HG02973 (cell line): ENCODE results near the gene CLASRP.
A peak's percentile ranks its signal among the peaks of the same experiment; 100 is the strongest.

Experiments
- ATAC-seq: cut with Tn5 transposase; IDR thresholded peaks from one replicate; pipeline ENCODE4 v1.9.1; 2021; ENCODE audit warnings: moderate library complexity; ENCODE audit not compliant: unreplicated experiment

CLASRP gene

GRCh38 chr19:45058622-45059159 is 19.8 kb downstream of the CLASRP start:
- no peak for ATAC-seq

DNA sequence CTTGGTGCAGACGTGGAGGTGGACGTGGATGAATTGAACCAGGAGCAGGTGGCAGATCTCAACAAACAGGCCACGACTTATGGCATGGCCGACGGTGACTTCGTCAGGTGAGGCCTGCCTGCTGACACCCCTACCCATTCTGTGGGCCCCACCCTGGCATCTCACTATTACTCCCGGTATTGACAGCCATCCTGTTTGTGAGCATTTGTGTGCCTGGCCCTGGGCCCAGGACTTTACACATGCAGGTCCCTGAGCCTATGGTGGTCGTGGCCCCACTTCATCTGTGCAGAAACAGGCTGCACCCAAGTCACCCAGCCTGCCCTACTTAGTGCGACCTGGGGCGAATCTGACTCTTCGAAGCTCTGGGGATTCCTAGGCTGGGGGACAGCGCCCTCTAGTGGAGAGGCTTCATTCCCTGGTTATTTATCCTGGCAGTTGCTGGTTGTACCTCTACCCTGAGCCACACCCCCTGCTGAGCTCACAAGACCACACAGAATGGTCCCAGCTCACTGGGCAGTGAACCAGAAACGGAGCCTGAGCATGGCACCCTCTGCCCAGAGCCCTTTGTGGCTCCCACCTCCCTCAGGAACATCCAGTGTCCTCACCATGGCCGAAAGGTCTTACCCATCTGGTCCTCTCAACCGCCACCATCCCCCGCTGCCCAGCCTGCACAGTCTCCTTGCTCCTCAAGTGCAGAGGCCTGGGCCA is 20.6 kb downstream of the CLASRP start:
- ATAC-seq, result peak; percentile 38

DNA sequence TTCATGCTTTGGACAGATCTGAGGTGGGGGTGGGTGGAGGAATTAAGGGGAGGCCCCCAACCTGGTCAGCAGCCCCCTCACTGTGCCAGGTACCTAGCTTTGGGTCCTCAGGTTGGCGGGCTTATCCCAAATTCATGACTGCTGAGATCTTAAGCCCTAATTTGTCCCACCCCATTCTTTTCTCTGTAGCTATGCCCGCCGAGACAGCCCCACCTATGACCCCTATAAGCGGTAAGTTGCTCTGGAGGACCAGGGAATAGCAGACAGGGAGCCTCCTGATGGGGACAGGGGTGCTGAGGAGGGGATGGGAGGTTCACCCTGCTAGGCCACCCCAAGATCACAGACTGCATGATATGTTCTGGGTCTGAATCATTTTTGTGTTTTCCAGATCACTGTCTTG is 23.1 kb downstream of the CLASRP start:
- no peak for ATAC-seq

DNA sequence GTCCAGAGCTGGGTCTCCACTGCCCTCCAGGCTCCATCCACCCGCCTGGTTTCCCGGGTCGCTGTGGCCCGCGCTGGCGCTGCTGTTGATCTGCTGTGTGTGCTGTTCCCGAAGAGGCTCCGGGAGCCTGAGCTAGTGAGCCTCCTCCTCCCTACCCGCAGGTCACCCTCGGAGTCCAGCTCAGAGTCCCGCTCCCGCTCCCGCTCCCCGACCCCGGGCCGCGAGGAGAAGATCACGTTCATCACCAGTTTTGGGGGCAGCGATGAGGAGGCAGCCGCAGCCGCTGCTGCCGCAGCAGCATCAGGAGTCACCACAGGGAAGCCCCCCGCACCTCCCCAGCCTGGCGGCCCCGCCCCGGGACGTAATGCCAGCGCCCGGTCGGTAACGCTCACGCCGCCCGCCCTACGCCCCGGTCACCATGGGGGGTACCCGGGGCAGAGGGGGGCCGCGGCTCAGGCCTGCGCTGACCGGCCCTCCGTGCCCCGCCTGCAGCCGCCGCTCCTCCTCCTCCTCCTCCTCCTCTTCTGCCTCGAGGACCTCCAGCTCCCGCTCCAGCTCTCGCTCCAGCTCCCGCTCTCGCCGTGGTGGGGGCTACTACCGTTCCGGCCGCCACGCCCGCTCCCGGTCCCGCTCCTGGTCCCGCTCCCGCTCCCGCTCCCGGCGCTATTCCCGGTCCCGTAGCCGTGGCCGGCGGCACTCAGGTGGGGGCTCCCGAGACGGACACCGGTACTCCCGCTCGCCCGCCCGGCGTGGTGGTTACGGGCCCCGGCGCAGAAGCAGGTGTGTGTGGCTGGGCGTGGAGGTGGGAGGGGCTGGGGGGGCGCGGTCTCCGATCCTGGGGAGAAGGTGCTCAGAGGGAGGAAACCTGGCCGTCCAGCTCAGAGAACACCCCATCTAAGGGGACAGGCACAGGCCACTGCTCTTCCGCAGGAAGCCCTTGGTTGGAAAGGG is 25.3 kb downstream of the CLASRP start:
- no peak for ATAC-seq

GRCh38 chr19:45066921-45067661 is 28.2 kb downstream of the CLASRP start:
- ATAC-seq, result no peak

DNA sequence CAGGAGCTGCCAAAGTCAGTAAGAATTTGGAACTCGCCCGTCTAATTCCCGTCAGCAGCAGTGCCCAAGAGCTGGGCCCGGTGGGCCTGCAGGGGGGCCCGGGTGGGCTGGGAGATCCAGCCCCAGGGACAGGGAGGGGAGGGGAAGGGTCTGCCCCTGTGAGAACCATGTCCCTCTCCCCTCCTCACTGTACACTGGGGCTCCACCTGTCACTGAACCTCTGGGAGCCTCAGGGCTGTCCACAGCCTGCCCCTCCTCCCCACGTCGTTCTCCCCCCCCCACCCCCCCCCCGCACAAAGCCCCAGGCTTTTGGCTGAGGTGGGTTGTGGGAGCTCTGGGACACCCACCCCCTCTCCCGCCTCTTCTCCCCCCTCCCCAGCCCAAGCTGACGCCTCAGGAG is 29.2 kb downstream of the CLASRP start:
- ATAC-seq, result no peak

DNA sequence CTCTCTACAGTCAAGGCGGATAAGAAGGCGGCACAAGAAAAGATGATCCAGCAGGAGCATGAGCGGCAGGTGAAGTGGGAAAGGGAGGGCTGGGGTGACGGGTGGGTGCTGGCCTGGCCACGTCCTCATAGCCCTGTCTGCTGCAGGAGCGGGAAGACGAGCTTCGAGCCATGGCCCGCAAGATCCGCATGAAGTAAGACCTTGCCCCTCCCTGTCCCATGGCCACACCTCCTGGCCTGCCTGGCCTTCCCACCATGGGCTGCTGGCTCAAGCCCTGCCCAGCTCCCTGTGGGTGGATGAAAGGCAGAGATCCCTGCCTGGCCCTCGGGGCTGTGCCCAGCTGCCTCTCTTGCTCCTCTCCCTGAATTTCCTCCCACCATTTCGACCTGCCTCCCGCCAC is 30.2 kb downstream of the CLASRP start:
- no peak for ATAC-seq

- no peak for ATAC-seq
Observed at GRCh38 chr19:45070214-45070613, 31.4 kb downstream of the CLASRP start.

DNA sequence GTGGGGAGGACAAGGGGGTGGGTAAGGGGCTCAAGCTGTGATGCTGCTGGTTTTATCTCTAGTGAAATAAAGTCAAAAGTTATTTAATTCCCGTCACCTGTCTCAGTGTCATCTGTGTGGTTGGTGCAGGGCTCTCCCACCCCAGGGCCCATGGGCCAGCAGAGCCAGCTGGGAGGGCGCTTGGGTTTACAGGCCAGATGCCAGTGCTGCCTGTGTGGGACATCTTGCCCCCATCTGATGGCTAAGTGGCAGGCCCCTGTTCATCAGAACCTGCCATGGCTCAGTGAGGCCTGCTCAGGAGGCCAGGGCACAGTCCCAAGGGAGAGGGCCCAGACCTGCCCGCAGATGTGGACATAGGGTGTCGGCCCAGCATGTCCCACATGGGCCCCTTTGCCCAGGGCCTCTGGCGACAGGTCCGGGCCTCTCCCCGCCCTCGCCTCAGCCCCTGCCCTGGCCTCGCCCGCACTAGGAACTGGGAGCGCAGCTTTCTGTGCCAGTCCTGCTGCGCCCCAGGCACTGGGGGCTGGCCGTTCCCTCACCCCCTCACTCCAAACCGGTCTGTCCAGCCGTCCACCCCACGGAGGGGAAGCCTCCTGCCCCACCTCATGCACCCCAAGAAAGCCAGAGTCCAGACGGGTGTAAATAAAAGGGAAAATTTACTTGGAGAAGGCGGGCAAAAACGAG is 32.2 kb downstream of the CLASRP start:
- ATAC-seq, result no peak

GRCh38 chr19:45071545-45071938 is 32.7 kb downstream of the CLASRP start:
- no peak for ATAC-seq

- ATAC-seq, result no peak
Observed at GRCh38 chr19:45071969-45072790, 33.3 kb downstream of the CLASRP start.

- ATAC-seq, result no peak
Observed at GRCh38 chr19:45074744-45075300, 36.0 kb downstream of the CLASRP start.

GRCh38 chr19:45075301-45076028 is 36.6 kb downstream of the CLASRP start:
- ATAC-seq, result peak; percentile 40

GRCh38 chr19:45076029-45076850 is 37.4 kb downstream of the CLASRP start, which contains the start of gene ZNF296:
Gene ZNF296, minus strand, starts transcription at chr19:45076478. Its CDS starts 105 bp downstream, at chr19:45076373.
- ATAC-seq, result peak; percentile 40

DNA sequence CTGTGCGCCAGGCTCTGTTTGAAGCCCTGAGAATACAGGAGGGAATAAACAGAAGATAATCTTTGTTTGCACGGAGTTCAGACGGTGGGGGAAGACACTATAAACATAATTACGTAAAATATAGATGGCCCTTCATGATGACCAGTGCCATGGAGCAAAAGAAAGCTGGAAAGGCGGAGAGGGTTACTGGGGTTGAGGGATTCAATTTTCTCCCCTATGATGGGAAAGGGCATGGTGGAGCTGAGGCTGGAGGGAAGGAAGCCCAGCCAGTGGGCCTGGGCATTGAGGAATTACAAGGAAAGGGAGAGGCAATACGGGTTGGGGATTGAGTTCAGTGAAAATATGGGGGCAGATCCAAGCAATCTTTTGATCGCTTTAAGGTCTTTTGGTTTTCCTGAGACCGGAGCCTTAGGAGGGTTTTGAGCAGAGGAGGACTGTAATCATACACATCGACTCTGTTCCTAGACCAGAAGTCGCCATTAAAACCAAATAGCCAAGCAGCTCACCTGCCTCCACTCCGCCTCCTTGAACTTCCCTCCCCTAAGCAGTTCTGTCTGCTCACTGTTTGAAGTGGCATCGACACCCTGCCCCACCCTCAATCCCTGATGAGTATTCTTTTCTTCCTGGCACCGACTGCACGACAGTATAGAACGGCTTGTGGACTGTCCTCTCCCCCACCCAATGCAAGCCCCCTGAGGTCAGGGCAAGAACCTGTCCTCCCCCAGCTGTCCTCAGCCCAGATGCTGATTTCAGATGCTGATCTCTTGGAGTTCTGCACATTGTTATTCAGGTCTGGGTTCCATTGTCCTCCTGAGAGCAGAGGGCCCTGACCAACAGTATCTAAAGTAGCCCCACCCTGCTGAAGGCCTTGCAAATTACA is 38.2 kb downstream of the CLASRP start:
- no peak for ATAC-seq

DNA sequence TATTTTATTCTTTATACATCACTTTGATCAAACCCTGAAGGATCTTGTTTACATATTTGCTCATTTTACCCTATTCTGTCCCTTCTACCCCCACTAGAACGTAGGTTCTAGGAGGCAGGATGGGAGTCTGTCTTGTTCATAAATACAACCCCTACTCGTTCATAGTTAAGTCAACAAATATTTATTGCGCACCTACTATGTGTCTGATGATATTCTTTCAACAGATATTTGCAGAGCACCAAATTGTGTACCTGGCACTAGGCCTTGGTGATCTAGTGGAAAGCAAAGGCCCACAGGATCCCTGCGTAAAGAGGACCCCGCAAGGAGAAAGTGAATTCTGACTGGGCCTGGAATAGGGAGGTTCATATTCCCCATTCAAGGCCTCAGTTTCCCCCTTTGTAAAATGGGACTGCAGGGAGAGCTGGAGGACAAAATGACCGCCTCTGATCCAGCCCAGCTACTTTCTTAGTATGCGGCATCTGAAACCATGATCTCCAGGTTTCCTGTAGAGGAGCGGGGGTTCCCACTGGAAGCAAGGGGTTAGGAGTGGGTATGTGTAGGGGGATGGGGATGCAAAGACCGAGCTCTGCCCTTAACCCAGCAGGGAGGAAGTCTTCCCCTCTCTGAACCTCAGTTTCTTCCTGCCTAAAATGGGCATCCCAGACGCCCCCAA is 39.7 kb downstream of the CLASRP start:
- no peak for ATAC-seq
